C4-2B (cell line): Measurements from ENCODE around the gene GP9.

Experiments used
- CTCF ChIP-seq: fragments of 450-650 bp; conservative IDR thresholded peaks from 2 replicates; pipeline ENCODE4 v1.5.1; 2017; ENCODE audit warnings: mild to moderate bottlenecking
- ZFX ChIP-seq: fragments of 450-650 bp; IDR thresholded peaks from 2 replicates; pipeline ENCODE4 v1.6.1; 2017

GRCh38 chr3:129058441-129059200 lies 2.0 kb upstream of the GP9 start:
- TF ChIP-seq CTCF (no peak), ZFX (no peak)
